ENCODE measurements around the gene LRP6.
"Not testable (repeated sequence)": the region's sequence is repeated elsewhere in the genome, so short reads cannot be mapped to it uniquely, and the experiment has no call there.

LRP6 gene

GRCh38 chr12:12266873-12267741 lies at the start of gene LRP6:
LRP6 (minus strand) TSS chr12:12267044; CDS start chr12:12266735, 309 bp downstream.
- peak; percentile 90 for DNase-seq

GRCh38 chr12:12315838-12316237 lies 49.0 kb upstream of the LRP6 start:
- DNase-seq: no peak

GRCh38 chr12:12310695-12311094 lies 43.9 kb upstream of the LRP6 start:
- DNase-seq: not testable (repeated sequence)

- DNase-seq: no peak
Measured at GRCh38 chr12:12305568-12306300, 38.9 kb upstream of the LRP6 start.

GRCh38 chr12:12302976-12303375 lies 36.1 kb upstream of the LRP6 start:
- no peak for DNase-seq

GRCh38 chr12:12301122-12301521 lies 34.3 kb upstream of the LRP6 start:
- DNase-seq: no peak

GRCh38 chr12:12297201-12297830 lies 30.5 kb upstream of the LRP6 start:
- no peak for DNase-seq

GRCh38 chr12:12294215-12295005 lies 27.6 kb upstream of the LRP6 start:
- DNase-seq: no peak

- no peak for DNase-seq
Measured at GRCh38 chr12:12290206-12290605, 23.4 kb upstream of the LRP6 start.

GRCh38 chr12:12286441-12286840 lies 19.6 kb upstream of the LRP6 start:
- no peak for DNase-seq

- no peak for DNase-seq
Measured at GRCh38 chr12:12282761-12283425, 16.0 kb upstream of the LRP6 start.

GRCh38 chr12:12282202-12282601 lies 15.4 kb upstream of the LRP6 start:
- DNase-seq: no peak

GRCh38 chr12:12281134-12281533 lies 14.3 kb upstream of the LRP6 start:
- no peak for DNase-seq

GRCh38 chr12:12278899-12279298 lies 12.1 kb upstream of the LRP6 start:
- no peak for DNase-seq

- no peak for DNase-seq
Measured at GRCh38 chr12:12275874-12276273, 9.0 kb upstream of the LRP6 start.

- no peak for DNase-seq
Measured at GRCh38 chr12:12273291-12273957, 6.6 kb upstream of the LRP6 start.

GRCh38 chr12:12272869-12273268 lies 6.0 kb upstream of the LRP6 start:
- no peak for DNase-seq

- DNase-seq: no peak
Measured at GRCh38 chr12:12270226-12270625, 3.4 kb upstream of the LRP6 start.

- DNase-seq: no peak
Measured at GRCh38 chr12:12267742-12268200, 927 bp upstream of the LRP6 start.

- no peak for DNase-seq
Measured at GRCh38 chr12:12266389-12266872, 413 bp downstream of the LRP6 start.
